HCT116 (cell line): ENCODE measurements around the gene SET.

Source experiments
- ATF3 ChIP-seq: IDR thresholded peaks from 2 replicates; pipeline ENCODE4 v1.6.1; 2012
- EZH2phosphoT487 ChIP-seq: fragments of 200-600 bp; IDR thresholded peaks from 2 replicates; pipeline ENCODE4 v1.6.1; 2018; ENCODE audit warnings: antibody characterized with exemption, borderline replicate concordance
- JUND ChIP-seq: IDR thresholded peaks from 2 replicates; pipeline ENCODE4 v1.6.1; 2012
- POLR2A ChIP-seq: IDR thresholded peaks from 2 replicates; pipeline ENCODE4 v1.7.0; 2011; ENCODE audit warnings: borderline replicate concordance; ENCODE audit not compliant: insufficient read depth, insufficient read length; ENCODE audit errors: extremely low read depth
- TF ChIP-seq, protein P1 (sequence below), 3 experiments: fragments of 200-600 bp in 1 of 3; sonication (generic) in 1 of 3; IDR thresholded peaks in 2 of 3; conservative IDR thresholded peaks in 1 of 3; 2 replicates each; pipeline ENCODE4 v1.5.1; 2012 to 2017; ENCODE audit warnings: low read depth in 2 of 3, low read length in 2 of 3, antibody characterized with exemption in 1 of 3, borderline replicate concordance in 1 of 3, control low read depth in 1 of 3, mild to moderate bottlenecking in 1 of 3, mixed read lengths in 1 of 3, mixed run types in 1 of 3, moderate library complexity in 1 of 3; ENCODE audit not compliant: insufficient read depth in 1 of 3

DNA sequence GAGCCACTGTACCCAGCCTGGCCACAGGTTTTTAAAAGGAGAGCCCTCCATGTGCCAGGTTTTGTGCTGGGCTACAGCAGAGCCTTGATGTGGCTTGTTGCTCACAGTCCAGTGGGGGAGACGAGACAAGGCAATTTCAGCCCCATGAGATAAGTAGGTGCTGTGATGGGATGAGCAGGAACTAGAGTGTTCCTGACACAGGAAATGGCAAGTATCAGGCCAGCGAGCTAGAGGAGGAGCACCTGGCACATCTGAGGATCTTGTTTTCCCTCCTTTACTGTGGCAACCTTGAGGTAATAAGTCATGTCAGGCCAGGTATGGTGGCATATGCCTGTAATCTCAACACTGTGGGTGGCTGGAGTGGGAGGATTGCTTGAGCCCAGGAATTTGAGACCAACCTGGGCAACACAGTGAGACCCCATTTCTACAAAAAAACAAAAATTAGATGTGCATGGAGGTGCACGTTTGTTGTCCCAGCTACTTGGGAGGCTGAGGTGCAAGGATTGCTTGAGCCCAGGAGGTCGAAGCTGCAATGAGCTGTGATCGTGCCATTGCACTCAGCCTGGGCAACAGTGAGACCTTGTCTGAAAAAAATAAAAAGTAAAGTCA lies 38.7 kb downstream of the SET start:
- TF ChIP-seq JUND (no peak), EZH2phosphoT487 (no peak), ATF3 (no peak), POLR2A (no peak)
- TF ChIP-seq, protein P1, sequence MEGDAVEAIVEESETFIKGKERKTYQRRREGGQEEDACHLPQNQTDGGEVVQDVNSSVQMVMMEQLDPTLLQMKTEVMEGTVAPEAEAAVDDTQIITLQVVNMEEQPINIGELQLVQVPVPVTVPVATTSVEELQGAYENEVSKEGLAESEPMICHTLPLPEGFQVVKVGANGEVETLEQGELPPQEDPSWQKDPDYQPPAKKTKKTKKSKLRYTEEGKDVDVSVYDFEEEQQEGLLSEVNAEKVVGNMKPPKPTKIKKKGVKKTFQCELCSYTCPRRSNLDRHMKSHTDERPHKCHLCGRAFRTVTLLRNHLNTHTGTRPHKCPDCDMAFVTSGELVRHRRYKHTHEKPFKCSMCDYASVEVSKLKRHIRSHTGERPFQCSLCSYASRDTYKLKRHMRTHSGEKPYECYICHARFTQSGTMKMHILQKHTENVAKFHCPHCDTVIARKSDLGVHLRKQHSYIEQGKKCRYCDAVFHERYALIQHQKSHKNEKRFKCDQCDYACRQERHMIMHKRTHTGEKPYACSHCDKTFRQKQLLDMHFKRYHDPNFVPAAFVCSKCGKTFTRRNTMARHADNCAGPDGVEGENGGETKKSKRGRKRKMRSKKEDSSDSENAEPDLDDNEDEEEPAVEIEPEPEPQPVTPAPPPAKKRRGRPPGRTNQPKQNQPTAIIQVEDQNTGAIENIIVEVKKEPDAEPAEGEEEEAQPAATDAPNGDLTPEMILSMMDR (IDR thresholded peaks at IDR 0.05 in 2 of 3, conservative IDR thresholded peaks at IDR 0.05 in 1 of 3; ENCODE audit: borderline replicate concordance in 1 of 3, insufficient read depth in 1 of 3, low read depth in 2 of 3, low read length in 2 of 3) = no peak
